Stimulated activated CD8-positive, alpha-beta memory T cell treated with anti-CD3 and anti-CD28 coated beads, Interleukin-2, amount 100 ng/mL, for 1 hour (primary cell): ENCODE results near the gene OPRM1.
"Not testable (repeated sequence)": the region's sequence is repeated elsewhere in the genome, so short reads cannot be mapped to it uniquely, and the experiment has no call there.

ENCODE experiments used
- DNase-seq, 2 donors: peaks; one replicate each; pipeline ENCODE4 v3.0.0-alpha.2; 2020; ENCODE audit warnings: low read depth in 2 of 2

OPRM1 gene

DNA sequence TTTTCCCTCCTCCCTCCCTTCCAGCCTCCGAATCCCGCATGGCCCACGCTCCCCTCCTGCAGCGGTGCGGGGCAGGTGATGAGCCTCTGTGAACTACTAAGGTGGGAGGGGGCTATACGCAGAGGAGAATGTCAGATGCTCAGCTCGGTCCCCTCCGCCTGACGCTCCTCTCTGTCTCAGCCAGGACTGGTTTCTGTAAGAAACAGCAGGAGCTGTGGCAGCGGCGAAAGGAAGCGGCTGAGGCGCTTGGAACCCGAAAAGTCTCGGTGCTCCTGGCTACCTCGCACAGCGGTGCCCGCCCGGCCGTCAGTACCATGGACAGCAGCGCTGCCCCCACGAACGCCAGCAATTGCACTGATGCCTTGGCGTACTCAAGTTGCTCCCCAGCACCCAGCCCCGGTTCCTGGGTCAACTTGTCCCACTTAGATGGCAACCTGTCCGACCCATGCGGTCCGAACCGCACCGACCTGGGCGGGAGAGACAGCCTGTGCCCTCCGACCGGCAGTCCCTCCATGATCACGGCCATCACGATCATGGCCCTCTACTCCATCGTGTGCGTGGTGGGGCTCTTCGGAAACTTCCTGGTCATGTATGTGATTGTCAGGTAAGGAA, at the start of gene OPRM1:
OPRM1 (plus strand) TSS at position 10 of the 612 bp plus-strand sequence; CDS start at position 315, 305 bp downstream.
- no peak for DNase-seq

DNA sequence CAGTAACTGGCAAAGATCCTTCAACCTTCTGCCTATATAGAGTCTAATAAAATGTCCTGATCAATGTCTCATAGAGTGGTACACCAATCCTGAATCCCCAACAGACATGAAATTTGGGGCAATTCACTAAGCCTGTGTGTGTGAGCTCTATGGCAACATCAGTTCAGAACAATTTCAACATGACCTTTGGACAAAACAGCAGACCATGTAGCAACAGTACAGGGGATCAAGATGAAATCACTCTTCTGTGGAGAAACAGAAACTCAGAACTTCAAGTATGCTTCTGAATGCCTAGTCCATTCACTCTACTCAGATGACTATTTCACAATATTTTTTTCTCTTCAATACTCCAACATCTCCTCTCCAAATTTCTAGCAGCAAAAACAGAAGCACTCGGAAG, 49.1 kb upstream of the OPRM1 start:
- DNase-seq = no peak

DNA sequence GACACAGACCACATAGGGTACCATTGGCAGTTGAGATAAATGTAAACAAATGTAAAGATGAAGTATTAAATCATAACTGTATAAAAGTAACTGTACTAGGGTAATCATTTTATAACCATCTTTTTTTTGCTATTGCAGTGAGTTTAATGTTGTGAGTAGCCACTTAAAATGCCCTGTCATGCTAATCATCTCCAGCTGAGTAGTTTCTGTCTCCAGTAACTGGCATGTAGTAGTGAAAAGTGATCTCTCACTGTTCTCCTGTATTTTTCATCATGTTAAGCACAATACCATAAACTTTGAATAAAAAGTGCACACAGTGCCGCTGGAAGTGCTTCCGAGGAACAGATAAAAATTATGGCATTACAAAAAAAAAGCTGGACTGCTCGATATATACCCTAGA, 45.0 kb upstream of the OPRM1 start:
- no peak for DNase-seq

DNA sequence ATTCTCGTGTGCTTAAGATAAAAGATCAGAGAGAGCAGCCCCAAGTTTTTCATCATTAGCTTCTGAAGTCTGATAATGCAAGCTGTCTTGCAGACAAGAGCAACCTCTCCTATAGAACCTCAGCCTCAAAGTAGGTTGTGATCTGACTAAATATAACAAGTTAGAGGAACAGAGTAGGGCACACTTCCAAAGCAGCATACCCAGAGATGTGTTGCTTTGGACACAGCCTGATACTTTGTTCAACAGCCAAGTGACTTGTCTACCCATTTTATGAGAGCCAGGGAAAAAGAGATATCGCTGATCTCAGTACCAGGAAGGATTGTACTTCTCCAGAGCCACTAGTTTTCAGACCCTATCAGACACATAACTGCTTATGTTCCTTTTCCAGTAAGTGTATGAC, 44.2 kb upstream of the OPRM1 start:
- DNase-seq = no peak

DNA sequence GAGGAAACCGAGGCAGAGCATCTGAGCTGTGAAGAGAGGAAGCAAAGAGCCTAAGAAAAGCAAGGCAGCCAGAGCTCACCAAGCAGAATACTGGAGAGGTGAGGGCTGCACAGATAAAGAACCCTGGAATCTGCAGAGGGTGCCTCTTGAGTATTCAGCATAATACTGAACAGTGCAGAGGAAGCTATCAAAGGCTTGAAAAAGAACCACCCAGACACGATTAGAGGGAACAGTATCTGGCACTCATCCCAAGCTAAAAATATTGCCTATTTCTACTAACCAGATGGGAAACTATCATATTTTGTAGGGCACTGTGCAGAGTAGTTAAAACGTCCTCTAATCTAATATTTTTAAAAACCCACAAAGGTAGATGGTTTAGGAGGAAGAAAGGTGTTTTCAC, 41.8 kb upstream of the OPRM1 start:
- DNase-seq = no peak

DNA sequence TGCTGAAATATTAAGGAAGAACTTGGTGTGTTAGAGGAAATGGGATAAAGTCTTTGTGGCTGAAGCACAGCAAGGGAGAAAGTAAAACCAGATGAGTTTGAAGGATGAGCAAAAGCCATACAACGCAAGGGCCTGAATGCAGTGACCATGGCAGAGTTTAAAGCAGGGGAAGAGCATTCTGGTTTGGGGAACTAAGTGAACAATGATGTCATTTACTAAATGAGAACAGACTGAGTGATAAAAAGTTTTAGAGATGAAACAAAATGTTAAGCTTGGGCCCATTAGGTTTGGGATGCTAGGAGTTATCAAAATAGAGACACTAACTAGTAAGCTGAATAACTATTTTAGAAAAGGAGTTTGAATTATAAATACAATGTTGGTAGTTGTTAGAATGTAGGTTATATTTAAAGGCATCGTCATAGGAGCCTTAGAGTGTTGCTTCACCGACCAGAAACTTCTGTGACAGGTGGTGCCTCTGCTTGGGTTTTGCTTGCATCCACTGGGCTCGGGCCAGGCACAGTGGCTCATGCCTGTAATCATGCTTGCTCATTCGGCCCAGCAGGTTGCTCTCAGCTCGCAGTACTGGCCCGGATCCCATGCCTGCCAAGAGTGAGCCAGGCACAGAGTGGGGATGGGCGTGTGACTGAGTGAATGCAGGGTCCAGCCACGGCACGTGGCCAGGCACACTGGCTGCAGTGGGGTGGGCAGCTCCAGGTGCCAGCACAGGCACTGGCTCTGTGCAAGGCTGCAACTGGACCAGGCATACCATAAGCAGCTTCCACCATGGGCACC, 37.4 kb upstream of the OPRM1 start:
- no peak for DNase-seq

DNA sequence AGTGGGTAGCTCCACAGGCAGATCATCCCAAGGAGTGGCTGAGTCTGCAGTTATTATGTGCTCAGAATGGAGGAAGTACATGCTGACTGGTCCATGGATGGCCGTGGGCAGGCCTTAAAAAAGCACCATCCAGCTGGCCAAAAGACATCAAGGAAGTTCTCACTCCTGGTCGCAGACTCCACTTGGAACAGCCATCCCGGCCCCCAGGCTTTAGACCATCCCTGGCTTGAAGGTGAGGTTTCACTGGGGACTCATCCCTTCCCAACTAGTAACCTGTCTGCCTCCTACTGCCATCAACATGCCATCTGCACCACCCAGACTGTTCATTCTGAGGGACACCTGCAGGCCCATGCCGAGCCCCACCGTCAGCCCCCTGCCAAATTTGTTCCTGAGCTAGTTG, 36.1 kb upstream of the OPRM1 start:
- DNase-seq = no peak

DNA sequence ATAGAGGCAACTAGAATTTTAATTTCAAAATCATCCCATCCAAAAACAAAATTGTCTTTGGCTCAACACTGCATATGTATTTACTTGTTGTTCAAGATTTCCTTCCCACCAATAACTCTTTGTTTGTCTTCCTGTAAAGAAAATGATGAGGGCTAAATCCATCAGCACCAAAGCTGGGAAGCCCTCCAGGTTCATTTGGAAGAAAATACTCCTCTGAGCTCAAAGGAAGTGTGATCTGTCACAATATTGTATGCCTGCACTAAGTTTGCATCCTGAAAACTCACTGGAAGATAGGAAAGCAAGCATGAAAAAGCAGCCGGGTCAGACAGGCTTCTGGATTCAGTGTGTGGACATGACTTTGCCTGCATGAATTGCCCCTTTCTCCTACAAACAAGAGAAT, 28.7 kb upstream of the OPRM1 start:
- no peak for DNase-seq

DNA sequence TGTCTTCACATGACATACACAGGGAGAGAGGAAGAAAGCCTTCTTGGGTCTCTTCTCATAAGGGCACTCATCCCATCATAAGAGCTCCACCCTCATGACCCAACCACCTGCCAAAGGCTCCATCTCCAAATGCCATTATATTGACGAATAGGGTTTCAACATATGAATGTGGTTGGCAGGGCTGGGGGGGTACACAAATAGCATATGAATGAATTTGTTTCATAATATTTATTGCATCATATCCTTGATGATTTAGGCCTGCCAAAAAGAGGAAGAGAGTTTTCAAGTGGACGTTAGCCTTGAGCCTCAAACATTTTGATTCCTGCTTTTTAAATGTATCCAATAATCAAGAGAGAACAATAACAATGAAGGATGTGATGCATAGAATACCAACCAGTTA, 26.2 kb upstream of the OPRM1 start:
- no peak for DNase-seq

DNA sequence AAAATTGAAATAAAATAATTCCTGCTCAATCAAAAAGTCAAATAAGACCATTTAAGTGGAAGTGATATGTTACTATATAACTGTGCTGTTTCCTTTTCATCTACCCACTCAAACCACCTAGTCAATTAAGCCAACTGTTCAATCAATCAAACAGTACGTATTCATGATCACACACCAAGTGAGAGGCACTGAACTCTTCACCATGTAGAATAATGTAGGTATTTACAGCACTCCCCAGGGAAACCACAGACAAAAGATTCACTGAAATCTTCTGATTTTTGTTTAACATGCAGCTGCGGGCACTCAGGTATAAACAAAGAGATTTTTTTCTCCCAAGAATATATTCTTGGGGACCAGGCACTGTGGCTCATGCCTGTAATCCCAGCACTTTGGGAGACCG, 21.3 kb upstream of the OPRM1 start:
- DNase-seq = no peak

DNA sequence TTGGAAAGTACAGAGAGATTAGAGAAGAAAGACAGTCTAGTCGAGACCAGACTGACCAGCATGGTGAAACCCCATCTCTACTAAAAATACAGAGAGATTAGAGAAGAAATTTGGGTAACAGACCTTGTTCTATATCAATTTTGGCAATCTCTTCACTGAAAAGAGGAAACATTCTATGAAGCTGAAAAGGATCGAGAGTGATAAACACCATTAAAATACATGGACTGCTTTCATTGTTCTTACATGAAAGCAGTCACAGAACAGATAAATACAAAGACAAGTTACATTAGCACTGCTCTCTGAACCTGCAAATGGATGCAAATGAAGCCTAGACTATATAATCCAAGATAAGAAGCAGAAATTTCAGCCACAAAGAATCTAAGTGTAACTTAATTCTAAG, 8.4 kb upstream of the OPRM1 start:
- no peak for DNase-seq

DNA sequence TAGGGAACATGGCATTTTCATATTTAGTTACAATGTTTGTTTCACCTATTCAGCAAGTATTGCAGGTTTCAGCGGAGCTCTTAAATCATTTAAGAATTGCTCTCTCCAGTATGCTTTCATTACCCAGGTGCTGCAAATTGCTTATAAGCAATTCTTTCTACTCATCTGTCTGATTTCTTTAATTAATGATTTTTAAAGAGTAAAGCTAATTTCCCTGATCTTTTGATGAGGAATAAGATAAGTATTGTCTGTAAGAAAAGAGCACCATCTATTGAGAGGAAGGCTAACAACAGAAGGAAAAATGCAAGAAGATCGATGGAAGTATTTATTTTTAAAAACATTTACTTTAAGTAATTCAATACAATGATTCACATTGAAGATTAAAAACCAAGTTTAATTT, 2.0 kb downstream of the OPRM1 start:
- DNase-seq = no peak

DNA sequence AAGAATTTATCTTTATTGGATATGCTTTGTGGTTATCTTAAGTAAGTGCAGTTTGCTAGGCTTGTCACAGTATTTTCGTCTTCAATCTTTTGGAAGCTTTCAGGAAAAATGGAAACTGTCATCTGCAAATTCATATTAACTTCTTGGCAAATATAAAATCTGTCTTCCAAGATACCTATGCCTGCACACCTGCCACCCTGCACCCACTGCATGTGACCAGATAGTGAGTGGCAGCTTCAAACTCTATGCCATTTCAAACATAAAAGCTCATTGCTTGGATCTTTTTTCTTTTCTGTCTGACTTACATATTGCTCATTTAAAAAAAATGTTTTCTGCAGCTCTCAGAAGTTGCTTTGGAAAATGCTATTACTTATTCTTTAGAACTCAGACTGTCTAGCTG, 14.1 kb downstream of the OPRM1 start:
- no peak for DNase-seq

DNA sequence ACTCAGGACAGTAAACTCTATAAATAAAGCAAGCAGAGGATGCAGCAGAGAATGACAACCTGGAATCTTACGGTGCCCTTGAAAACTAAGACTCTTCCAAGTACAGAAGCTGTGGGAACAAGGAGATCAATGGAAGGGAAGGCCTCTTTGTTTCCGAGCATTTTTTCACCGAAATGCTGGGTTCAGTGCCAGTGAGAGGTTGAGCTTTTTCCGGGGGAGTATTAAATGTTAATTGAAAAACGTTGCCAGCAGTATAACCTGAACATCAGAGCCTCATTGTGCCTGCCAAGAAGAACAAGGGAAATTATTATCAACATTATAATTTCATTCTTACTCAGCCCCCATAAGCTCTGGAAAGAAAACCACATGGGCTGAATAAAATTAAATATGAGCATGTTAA, 17.5 kb downstream of the OPRM1 start:
- no peak for DNase-seq

DNA sequence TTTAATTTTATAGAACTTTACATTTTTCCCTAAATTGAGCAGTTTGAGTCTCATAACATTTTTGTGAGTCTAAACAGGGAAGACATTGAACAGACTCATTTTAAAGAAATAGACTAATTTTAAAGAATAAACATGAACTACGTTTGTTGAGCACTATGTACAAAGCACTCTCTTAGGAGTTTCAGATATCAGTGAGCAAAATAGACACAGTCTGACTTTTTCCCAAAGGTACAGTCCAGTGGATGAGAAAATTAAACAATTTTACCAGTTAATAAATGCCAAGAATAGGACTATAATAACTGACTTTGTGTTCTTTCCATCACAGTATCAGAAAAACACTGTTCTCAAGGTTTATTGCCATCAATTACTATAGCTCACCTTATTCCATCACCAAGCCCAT, 18.1 kb downstream of the OPRM1 start:
- DNase-seq = no peak

DNA sequence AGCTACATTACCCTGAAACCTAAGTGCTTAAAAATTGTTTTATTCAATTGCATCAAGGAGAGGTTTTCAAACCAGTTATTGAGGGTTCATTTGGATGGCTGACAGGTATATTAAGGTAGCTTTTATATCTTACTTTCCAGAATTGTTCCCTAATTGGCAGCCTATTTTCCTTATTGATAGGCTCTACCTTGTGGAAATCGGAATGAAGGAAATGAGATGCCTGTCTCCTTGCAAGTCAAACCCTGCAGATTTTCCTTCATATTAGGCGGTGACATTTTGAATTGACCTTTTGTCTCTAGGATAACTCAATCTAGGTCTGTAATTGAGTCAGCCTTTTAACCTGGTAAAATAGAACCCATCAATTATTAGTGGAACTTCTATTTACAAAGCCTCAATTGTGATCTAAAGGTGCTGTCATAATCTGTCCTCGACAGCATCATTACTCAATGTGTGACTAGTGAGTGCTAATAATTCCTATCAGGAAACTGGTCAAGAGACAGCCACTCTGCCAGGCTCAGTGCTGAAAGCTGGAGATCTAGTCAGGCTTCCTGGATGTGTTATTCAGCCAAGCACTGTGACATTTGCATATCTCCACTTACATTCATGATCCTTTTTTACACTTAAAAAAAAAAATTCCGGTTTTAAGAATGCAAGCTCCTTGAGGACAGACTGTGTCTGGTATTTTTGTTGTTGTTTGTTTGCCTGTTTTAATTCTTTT, 20.1 kb downstream of the OPRM1 start:
- no peak for DNase-seq

DNA sequence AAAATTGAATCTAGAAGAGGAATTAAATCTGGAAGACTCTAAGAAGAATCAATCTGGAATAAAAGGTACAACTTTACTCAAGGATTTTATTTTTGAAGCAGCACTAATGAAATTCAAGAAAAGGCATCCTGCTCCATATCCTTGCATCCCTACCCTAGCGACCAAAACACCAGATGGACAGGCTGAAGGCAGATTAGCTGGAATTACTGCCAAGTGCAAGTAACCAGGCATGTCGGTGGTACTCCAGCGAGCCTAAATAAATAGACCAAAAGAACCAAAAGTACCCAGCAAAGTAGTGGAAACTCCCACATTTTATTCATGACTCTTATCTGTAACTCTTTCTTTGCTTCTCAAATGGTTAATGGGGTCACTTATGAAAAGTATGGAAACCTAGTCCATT, 21.0 kb downstream of the OPRM1 start:
- DNase-seq = no peak

DNA sequence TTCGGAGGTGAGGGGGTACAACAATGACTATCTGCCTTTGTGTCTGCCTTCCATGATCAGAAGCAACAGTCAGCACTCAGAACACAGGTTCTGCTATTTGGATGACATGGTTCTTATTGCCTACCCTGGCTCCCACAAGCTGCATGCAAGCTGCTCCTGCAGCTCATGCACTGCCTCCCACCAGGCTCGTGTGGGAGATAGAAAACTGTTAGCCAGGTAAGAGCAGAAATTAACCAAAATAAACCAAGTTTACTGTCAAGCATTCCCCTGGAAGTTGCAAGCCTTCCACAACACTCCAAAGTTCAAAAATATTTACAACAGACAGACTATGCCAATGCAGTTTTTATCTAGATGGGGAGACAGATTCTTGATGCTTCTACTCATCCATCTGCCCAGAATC, 31.0 kb downstream of the OPRM1 start:
- DNase-seq = no peak

DNA sequence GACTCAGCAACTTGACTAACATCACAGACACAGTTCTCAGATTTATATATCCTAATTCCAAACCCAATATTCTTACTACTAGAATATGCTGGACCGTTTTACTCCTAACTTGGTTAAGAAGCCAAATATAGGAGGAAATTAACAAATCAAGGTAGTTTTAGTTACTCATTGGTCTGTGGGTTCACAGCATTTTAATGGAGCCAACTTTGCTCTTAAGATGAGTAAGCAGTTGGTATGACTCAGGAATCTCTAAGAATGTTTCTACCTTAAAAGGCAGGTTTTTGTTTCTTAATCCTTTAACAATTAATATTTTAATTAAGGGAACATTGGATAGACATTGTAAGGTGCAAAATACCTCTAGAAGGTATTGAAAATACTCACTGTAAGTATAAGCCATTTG, 31.6 kb downstream of the OPRM1 start:
- DNase-seq = no peak

DNA sequence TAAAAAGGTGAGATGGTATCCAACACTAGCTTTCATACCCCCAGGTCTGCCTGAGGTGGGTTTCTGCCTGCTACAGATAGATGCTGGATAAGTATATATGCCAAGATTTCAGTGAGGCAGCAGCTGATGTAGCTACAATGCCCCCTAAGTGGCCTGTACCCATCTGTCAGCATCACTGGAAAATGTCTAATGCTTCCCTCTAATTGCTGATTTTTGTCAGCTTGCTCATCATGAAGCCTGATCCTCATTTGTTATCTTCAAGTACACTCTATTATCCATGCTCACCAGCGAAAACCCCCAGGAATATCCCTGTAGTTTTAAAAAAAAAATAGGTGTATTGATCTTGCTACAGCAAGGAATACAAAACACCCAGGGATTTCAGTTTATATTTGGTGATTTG, 32.2 kb downstream of the OPRM1 start:
- no peak for DNase-seq

DNA sequence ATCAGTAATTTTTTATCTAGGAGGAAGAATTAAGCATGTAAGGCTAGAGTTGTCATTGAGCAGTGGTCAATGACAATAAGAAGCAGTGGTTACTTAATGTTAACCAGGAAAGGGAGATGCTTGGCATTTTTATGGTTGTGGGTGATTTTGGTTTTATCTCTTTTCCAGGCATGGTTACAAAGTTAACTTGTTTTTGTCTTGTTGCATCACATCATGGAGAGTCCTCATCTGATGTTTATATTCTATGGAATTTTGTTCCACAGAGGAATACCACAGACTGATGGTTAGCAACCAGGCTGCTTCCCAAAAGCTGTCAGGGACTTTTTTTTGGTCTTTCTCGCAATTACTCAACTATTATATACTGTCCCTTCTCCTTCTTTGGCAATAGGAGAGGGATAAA, 32.7 kb downstream of the OPRM1 start:
- DNase-seq = no peak

DNA sequence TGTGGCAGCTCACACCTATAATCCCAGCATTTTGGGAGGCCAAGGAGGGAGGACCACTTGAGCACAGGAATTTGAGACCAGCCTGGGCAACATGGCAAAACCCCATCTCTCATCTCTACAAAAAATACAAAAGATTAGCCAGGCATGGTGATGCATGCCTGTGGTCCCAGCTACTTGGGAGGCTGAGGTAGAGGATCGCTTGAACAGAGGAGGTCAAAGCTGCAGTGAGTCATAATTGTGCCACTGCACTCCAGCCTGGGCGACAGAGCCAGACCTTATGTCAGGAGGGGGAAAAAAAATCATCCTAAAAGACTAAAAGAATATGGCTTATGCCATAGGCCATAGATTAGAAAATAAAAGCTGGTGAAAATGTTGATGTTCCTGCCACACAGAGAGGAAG, 39.6 kb downstream of the OPRM1 start:
- not testable (repeated sequence) for DNase-seq
